Sigmoid colon (tissue), 3 donors: Measurements from ENCODE around the gene CD247.

Experiments
- POLR2A ChIP-seq, 2 donors: fragments of 450-650 bp; IDR thresholded peaks; one replicate each; pipeline ENCODE4 v1.6.1; 2016; ENCODE audit warnings: antibody characterized with exemption in 2 of 2, mild to moderate bottlenecking in 2 of 2, moderate library complexity in 2 of 2
- TF ChIP-seq, protein P1 (sequence below), 4 experiments: fragments of 450-650 bp in 3 of 4; fragments of 200-600 bp in 1 of 4; IDR thresholded peaks; one replicate each; pipeline ENCODE4 v1.5.1; 2016 to 2019; ENCODE audit warnings: antibody characterized with exemption in 4 of 4, mild to moderate bottlenecking in 3 of 4, moderate library complexity in 2 of 4

GRCh38 chr1:167439301-167439988 is 78.9 kb downstream of the CD247 start:
- TF ChIP-seq, protein P1, sequence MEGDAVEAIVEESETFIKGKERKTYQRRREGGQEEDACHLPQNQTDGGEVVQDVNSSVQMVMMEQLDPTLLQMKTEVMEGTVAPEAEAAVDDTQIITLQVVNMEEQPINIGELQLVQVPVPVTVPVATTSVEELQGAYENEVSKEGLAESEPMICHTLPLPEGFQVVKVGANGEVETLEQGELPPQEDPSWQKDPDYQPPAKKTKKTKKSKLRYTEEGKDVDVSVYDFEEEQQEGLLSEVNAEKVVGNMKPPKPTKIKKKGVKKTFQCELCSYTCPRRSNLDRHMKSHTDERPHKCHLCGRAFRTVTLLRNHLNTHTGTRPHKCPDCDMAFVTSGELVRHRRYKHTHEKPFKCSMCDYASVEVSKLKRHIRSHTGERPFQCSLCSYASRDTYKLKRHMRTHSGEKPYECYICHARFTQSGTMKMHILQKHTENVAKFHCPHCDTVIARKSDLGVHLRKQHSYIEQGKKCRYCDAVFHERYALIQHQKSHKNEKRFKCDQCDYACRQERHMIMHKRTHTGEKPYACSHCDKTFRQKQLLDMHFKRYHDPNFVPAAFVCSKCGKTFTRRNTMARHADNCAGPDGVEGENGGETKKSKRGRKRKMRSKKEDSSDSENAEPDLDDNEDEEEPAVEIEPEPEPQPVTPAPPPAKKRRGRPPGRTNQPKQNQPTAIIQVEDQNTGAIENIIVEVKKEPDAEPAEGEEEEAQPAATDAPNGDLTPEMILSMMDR (IDR thresholded peaks at IDR 0.05): no peak
- no peak for TF ChIP-seq POLR2A (IDR thresholded peaks at IDR 0.05)
